SK-N-SH (cell line): ENCODE measurements around the gene OR11H7. TPM values are rescaled to one million over a fixed set of nuclear protein-coding genes. Genes with fewer than 3 reads are reported as not detected.

Experiments used
- CTCF ChIA-PET: fragments of 300-600, 350-600 bp; formaldehyde crosslinking; extraction: SDS; loops from one replicate; lab custom pipeline; 2021; lab: Yijun Ruan, JAX
- POLR2A ChIA-PET: fragments of 350-600 bp; sonication (Branson Sonifier 250); formaldehyde crosslinking; extraction: SDS; loops from one replicate; lab custom pipeline; 2020; ENCODE audit warnings: antibody characterized with exemption, inconsistent platforms; lab: Yijun Ruan, JAX
- DNase-seq: peaks from one replicate; pipeline ENCODE4 v3.0.0; 2012
- H2AFZ ChIP-seq: fragments of 200-600 bp; sonication (generic); 2 replicates; pipeline ENCODE4 v1.8.1; 2016; ENCODE audit warnings: antibody characterized with exemption, mild to moderate bottlenecking, low read depth
- H3F3A ChIP-seq: fragments of 200-600 bp; sonication (generic); replicated peaks from 2 replicates; pipeline ENCODE3; 2016; ENCODE audit warnings: antibody characterized with exemption, mild to moderate bottlenecking; ENCODE audit not compliant: insufficient read depth
- H3K27ac ChIP-seq, 2 experiments: fragments of 200-500 bp in 1 of 2; fragments of 200-600 bp in 1 of 2; sonication (Bioruptor generic) in 1 of 2; sonication (generic), shearing (Covaris generic) in 1 of 2; 2 replicates each; pipeline versions ENCODE4 v1.5.1 to v1.6.1; 2014 to 2016; ENCODE audit warnings: low read depth in 2 of 2, inconsistent platforms in 1 of 2, low read length in 1 of 2, mild to moderate bottlenecking in 1 of 2, mixed read lengths in 1 of 2
- H3K27me3 ChIP-seq: fragments of 200-600 bp; sonication (generic), shearing (Covaris generic); 2 replicates; pipeline ENCODE4 v1.6.1; 2016; ENCODE audit warnings: mixed run types; ENCODE audit not compliant: insufficient read depth
- H3K36me3 ChIP-seq, 2 experiments: fragments of 200-500 bp in 1 of 2; fragments of 200-600 bp in 1 of 2; sonication (Bioruptor generic) in 1 of 2; sonication (generic) in 1 of 2; replicated peaks in 1 of 2; 2 replicates each; pipeline versions ENCODE3 to v1.5.1; 2014 to 2016; ENCODE audit warnings: low read length in 1 of 2, mild to moderate bottlenecking in 1 of 2; ENCODE audit not compliant: insufficient read depth in 2 of 2, control insufficient read depth in 1 of 2
- H3K4me1 ChIP-seq, 2 experiments: fragments of 200-500 bp in 1 of 2; fragments of 200-600 bp in 1 of 2; sonication (Bioruptor generic) in 1 of 2; sonication (generic), shearing (Covaris generic) in 1 of 2; 2 replicates each; pipeline versions ENCODE4 v1.5.1 to v1.6.1; 2014 to 2016; ENCODE audit warnings: low read depth in 1 of 2, low read length in 1 of 2, mixed run types in 1 of 2; ENCODE audit not compliant: insufficient read depth in 2 of 2, control insufficient read depth in 1 of 2
- H3K4me2 ChIP-seq: fragments of 200-600 bp; sonication (generic), shearing (Covaris generic); 2 replicates; pipeline ENCODE4 v1.6.1; 2017; ENCODE audit warnings: mixed run types
- H3K4me3 ChIP-seq, 2 experiments: fragments of 200-500 bp in 1 of 2; fragments of 200-600 bp in 1 of 2; sonication (Bioruptor generic) in 1 of 2; sonication (generic), shearing (Covaris generic) in 1 of 2; 2 replicates each; pipeline versions ENCODE4 v1.5.1 to v1.8.1; 2014 to 2016; ENCODE audit warnings: low read depth in 2 of 2, inconsistent platforms in 1 of 2, low read length in 1 of 2, mild to moderate bottlenecking in 1 of 2, mixed read lengths in 1 of 2, moderate library complexity in 1 of 2
- H3K79me2 ChIP-seq: fragments of 200-600 bp; sonication (generic); 2 replicates; pipeline ENCODE4 v1.8.1; 2017; ENCODE audit warnings: mild to moderate bottlenecking; ENCODE audit not compliant: insufficient read depth
- H3K9ac ChIP-seq: fragments of 200-600 bp; sonication (generic); 2 replicates; pipeline ENCODE4 v1.6.1; 2017; ENCODE audit warnings: mixed run types
- H3K9me2 ChIP-seq: fragments of 200-600 bp; sonication (generic); 2 replicates; pipeline ENCODE4 v1.6.1; 2017; ENCODE audit warnings: mixed run types
- H3K9me3 ChIP-seq: fragments of 200-600 bp; sonication (generic); 2 replicates; pipeline ENCODE4 v1.6.1; 2017; ENCODE audit warnings: mixed run types, mild to moderate bottlenecking, moderate library complexity
- H4K20me1 ChIP-seq: fragments of 200-600 bp; sonication (generic); 2 replicates; pipeline ENCODE4 v1.6.1; 2017; ENCODE audit warnings: mild to moderate bottlenecking, mixed run types; ENCODE audit not compliant: insufficient read depth
- CHD2 ChIP-seq: fragments of 150-350 bp; IDR thresholded peaks from 2 replicates; pipeline ENCODE4 v1.6.1; 2018; ENCODE audit warnings: low read length; ENCODE audit not compliant: partially characterized antibody
- EP300 ChIP-seq, 2 experiments: IDR thresholded peaks; 2 replicates each; pipeline versions ENCODE4 v1.4.0 to v1.6.1; 2012; ENCODE audit warnings: borderline replicate concordance in 1 of 2, low read depth in 1 of 2, low read length in 1 of 2
- FOXM1 ChIP-seq: IDR thresholded peaks from 2 replicates; pipeline ENCODE4 v1.4.0; 2012; ENCODE audit warnings: low read depth, mild to moderate bottlenecking
- NRF1 ChIP-seq: IDR thresholded peaks from 2 replicates; pipeline ENCODE4 v1.6.1; 2012; ENCODE audit warnings: low read depth, mild to moderate bottlenecking, low read length
- POLR2AphosphoS5 ChIP-seq: IDR thresholded peaks from 2 replicates; pipeline ENCODE4 v1.6.1; 2012; ENCODE audit warnings: low read depth, low read length
- RFX5 ChIP-seq: IDR thresholded peaks from 2 replicates; pipeline ENCODE4 v1.6.1; 2012; ENCODE audit warnings: mild to moderate bottlenecking, improper control_type of control experiment, low read length
- TCF12 ChIP-seq: IDR thresholded peaks from 2 replicates; pipeline ENCODE4 v1.4.0; 2012
- TEAD4 ChIP-seq: IDR thresholded peaks from 2 replicates; pipeline ENCODE4 v1.4.0; 2012; ENCODE audit warnings: mild to moderate bottlenecking, borderline replicate concordance; ENCODE audit not compliant: insufficient read depth
- whole genome bisulfite sequencing: methylation state at CpG from one replicate; pipeline ENCODE4 v1.1.6; 2017; ENCODE audit warnings: low lambda C conversion rate; 5-methylcytosine and 5-hydroxymethylcytosine counted together
- polyA plus RNA-seq, 3 experiments: library from polyadenylated mRNA; depleted of rRNA; stranded (reverse); fragments of >200 nt; gene quantifications; 2 replicates each; pipeline ENCODE4 v1.2.3, GENCODE V29; 2012
- TF ChIP-seq, protein P1 (sequence below): fragments of 150-350 bp; IDR thresholded peaks from 2 replicates; pipeline ENCODE4 v1.6.1; 2016; ENCODE audit warnings: mild to moderate bottlenecking, low read depth, low read length
- TF ChIP-seq, protein P2 (sequence below): IDR thresholded peaks from 2 replicates; pipeline ENCODE4; 2012
- TF ChIP-seq, protein P3 (sequence below): IDR thresholded peaks from 2 replicates; pipeline ENCODE4 v1.4.0; 2012; ENCODE audit warnings: low read depth, borderline replicate concordance

Gene OR11H7
- polyA plus RNA-seq (2012; rRNA removed), result not detected in 2 replicates
- polyA plus RNA-seq (2012; cell fraction: cytosol; rRNA removed), result not detected in 2 replicates
- polyA plus RNA-seq (2012; cell fraction: nucleus; rRNA removed), result not detected in 2 replicates

DNA sequence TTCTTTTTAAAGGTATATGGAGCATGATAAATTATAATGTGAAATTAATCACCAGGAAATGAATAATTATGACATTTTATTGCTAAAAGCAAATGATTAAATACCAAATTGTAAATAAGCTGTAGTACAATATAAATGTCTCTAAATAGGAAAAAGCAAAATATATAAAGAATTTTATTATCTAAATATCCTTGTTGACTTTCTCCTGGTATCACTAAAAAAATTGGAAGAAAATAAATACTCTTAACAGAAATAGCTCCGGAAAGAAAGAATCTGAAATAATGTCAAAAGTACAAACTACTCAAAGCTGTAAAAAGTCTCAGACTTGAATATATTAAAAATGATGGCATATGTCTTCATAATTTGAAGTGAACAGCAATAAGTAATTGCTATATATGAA lies at the start of gene OR11H7:
TSS of gene OR11H7 (plus strand) at position 301 of the 400 bp plus-strand sequence.
- Histone ChIP-seq H3K9ac (no peak within 1 kb of the TSS), H3K27me3 (no peaks in the 10 kb centered on the region; the same call in 1 of the 2 replicates), H3K79me2 (no peaks in the 10 kb centered on the region), H3K9me3 (no peaks in the 10 kb centered on the region), H3K4me1 (no peaks in the 10 kb centered on the region), H3K4me2 (no peak within 1 kb of the TSS), H3K27ac (no peak within 1 kb of the TSS), H2AFZ (no peak within 1 kb of the TSS), H3K4me3 (no peak within 1 kb of the TSS), H3K9me2 (no peaks in the 10 kb centered on the region), H3K36me3 (no peaks in the 10 kb centered on the region), H4K20me1 (no peaks in the 10 kb centered on the region), H3F3A (no peaks in the 10 kb centered on the region)
- ChIA-PET POLR2A (no interaction called here), CTCF (no interaction called here)
- DNase-seq, result no peak
- TF ChIP-seq TCF12 (no peak), RFX5 (no peak)
- 0% methylated on average over 1 of the region's 1 CpG for WGBS

DNA sequence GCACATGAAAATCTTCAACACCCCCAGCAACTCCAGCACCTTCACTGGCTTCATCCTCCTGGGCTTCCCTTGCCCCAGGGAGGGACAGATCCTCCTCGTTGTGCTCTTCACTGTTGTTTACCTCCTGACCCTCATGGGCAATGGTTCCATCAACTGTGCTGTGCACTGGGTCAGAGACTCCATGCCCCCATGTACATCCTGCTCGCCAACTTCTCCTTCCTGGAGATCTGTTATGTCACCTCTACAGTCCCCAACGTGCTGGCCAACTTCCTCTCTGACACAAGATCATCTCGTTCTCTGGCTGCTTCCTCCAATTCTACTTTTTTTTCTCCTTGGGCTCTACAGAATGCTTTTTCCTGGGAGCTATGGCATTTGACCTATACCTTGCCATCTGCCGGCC lies 49.6 kb upstream of the OR11H7 start:
- DNase-seq, result no peak
- Histone ChIP-seq H3F3A (peaks cover 22% of the 10 kb centered on the region), H3K4me3 (no peak overlapping the region), H3K9ac (no peak overlapping the region), H3K27ac (no peak overlapping the region), H3K36me3 (no peaks in the 10 kb centered on the region), H3K4me2 (no peak overlapping the region), H3K9me2 (no peaks in the 10 kb centered on the region), H3K4me1 (no peaks in the 10 kb centered on the region; a peak in 1 of 4 replicates), H2AFZ (no peak overlapping the region), H3K9me3 (no peaks in the 10 kb centered on the region), H4K20me1 (no peaks in the 10 kb centered on the region), H3K79me2 (no peaks in the 10 kb centered on the region), H3K27me3 (no peaks in the 10 kb centered on the region)
- ChIA-PET CTCF (no interaction called here), POLR2A (no interaction called here)
- no peak for TF ChIP-seq POLR2AphosphoS5
- TF ChIP-seq, protein P1, sequence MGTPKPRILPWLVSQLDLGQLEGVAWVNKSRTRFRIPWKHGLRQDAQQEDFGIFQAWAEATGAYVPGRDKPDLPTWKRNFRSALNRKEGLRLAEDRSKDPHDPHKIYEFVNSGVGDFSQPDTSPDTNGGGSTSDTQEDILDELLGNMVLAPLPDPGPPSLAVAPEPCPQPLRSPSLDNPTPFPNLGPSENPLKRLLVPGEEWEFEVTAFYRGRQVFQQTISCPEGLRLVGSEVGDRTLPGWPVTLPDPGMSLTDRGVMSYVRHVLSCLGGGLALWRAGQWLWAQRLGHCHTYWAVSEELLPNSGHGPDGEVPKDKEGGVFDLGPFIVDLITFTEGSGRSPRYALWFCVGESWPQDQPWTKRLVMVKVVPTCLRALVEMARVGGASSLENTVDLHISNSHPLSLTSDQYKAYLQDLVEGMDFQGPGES, result no peak
- no peak for TF ChIP-seq FOXM1
- no peak for TF ChIP-seq CHD2
- 27% methylated on average over 5 of the region's 5 CpGs for WGBS

DNA sequence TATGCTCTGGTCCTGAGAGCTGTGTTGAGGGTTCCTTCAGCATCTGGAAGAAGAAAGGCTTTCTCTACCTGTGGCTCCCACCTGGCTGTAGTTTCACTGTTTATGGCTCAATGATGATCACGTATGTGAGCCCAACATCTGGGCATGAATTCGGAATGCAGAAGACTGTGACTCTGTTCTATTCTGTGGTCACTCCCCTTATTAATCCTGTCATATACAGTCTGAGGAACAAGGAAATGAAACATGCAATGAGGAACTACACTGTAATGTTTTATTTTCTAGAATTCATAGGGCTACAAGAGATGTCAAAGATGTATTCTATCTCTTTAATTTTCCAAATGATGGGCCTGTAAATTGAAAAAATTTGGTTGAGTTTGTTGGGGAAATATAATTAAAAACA lies 48.9 kb upstream of the OR11H7 start:
- no peak overlapping the region for H3K27ac ChIP-seq
- no peaks in the 10 kb centered on the region; a peak in 1 of 4 replicates for H3K4me1 ChIP-seq
- POLR2A ChIA-PET, result no interaction called here
- no peaks in the 10 kb centered on the region for H4K20me1 ChIP-seq
- no peak for TF ChIP-seq NRF1
- no peak for TF ChIP-seq EP300 (IDR thresholded peaks at IDR 0.05; ENCODE audit: borderline replicate concordance in 1 of 2, low read depth in 1 of 2, low read length in 1 of 2)
- TF ChIP-seq, protein P2, sequence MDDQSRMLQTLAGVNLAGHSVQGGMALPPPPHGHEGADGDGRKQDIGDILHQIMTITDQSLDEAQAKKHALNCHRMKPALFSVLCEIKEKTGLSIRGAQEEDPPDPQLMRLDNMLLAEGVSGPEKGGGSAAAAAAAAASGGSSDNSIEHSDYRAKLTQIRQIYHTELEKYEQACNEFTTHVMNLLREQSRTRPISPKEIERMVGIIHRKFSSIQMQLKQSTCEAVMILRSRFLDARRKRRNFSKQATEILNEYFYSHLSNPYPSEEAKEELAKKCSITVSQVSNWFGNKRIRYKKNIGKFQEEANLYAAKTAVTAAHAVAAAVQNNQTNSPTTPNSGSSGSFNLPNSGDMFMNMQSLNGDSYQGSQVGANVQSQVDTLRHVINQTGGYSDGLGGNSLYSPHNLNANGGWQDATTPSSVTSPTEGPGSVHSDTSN, result no peak
- no peak for TF ChIP-seq TEAD4
- TF ChIP-seq, protein P3, sequence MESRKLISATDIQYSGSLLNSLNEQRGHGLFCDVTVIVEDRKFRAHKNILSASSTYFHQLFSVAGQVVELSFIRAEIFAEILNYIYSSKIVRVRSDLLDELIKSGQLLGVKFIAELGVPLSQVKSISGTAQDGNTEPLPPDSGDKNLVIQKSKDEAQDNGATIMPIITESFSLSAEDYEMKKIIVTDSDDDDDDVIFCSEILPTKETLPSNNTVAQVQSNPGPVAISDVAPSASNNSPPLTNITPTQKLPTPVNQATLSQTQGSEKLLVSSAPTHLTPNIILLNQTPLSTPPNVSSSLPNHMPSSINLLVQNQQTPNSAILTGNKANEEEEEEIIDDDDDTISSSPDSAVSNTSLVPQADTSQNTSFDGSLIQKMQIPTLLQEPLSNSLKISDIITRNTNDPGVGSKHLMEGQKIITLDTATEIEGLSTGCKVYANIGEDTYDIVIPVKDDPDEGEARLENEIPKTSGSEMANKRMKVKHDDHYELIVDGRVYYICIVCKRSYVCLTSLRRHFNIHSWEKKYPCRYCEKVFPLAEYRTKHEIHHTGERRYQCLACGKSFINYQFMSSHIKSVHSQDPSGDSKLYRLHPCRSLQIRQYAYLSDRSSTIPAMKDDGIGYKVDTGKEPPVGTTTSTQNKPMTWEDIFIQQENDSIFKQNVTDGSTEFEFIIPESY, result no peak
- H2AFZ ChIP-seq, result no peak overlapping the region
- no peaks in the 10 kb centered on the region for H3K9me3 ChIP-seq
- no peak for DNase-seq
- H3F3A ChIP-seq, result peaks cover 22% of the 10 kb centered on the region
- no peaks in the 10 kb centered on the region for H3K79me2 ChIP-seq
- H3K36me3 ChIP-seq, result no peaks in the 10 kb centered on the region
- CTCF ChIA-PET, result no interaction called here
- no peak overlapping the region for H3K4me2 ChIP-seq
- H3K9ac ChIP-seq, result no peak overlapping the region
- H3K9me2 ChIP-seq, result no peaks in the 10 kb centered on the region
- WGBS, result 59% methylated on average over 2 of the region's 2 CpGs
- H3K4me3 ChIP-seq, result no peak overlapping the region
- H3K27me3 ChIP-seq, result no peaks in the 10 kb centered on the region
